Upper lobe of left lung (tissue), 6 donors: ENCODE measurements around the gene THRSP. TPM values are rescaled to one million over a fixed set of nuclear protein-coding genes. Genes with fewer than 3 reads are reported as not detected.
"Not testable (repeated sequence)": the region's sequence is repeated elsewhere in the genome, so short reads cannot be mapped to it uniquely, and the experiment has no call there.

Experiments
- ATAC-seq, 2 donors: fragments of 200-7000 bp; cut with Tn5 transposase; one replicate each; pipeline ENCODE4 v1.9.1; 2022; ENCODE audit warnings: mild to moderate bottlenecking in 2 of 2, moderate library complexity in 2 of 2; ENCODE audit not compliant: low FRiP score in 2 of 2
- DNase-seq, 2 donors: peaks; one replicate each; pipeline ENCODE4 v3.0.0-alpha.2; 2019 to 2020
- H3K27ac ChIP-seq, 4 donors: fragments of 200-600 bp; sonication (generic); one replicate each; pipeline ENCODE4 v1.5.1; 2016 to 2019
- H3K27me3 ChIP-seq, 4 donors: fragments of 200-600 bp; sonication (generic); one replicate each; pipeline ENCODE4 v1.5.1; 2017 to 2019
- H3K36me3 ChIP-seq, 4 donors: fragments of 200-600 bp; sonication (generic); one replicate each; pipeline ENCODE4 v1.5.1; 2016 to 2019
- H3K4me1 ChIP-seq, 4 donors: fragments of 200-600 bp; sonication (generic); one replicate each; pipeline ENCODE4 v1.5.1; 2018 to 2019
- H3K4me3 ChIP-seq, 4 donors: fragments of 200-600 bp; sonication (generic); one replicate each; pipeline ENCODE4 v1.5.1; 2017 to 2019; ENCODE audit warnings: mild to moderate bottlenecking in 2 of 4, moderate library complexity in 1 of 4
- H3K9me3 ChIP-seq, 4 donors: fragments of 200-600 bp; sonication (generic); one replicate each; pipeline ENCODE4 v1.5.1; 2018 to 2019
- EP300 ChIP-seq, 4 donors: sonication (generic); formaldehyde crosslinking; IDR thresholded peaks; one replicate each; pipeline ENCODE4 v1.5.1; 2017; ENCODE audit warnings: antibody characterized with exemption in 4 of 4, control low read depth in 2 of 4
- POLR2A ChIP-seq, 4 donors: fragments of 450-650 bp; IDR thresholded peaks; one replicate each; pipeline ENCODE4 v1.5.1; 2016 to 2017; ENCODE audit warnings: antibody characterized with exemption in 4 of 4, mild to moderate bottlenecking in 2 of 4
- POLR2AphosphoS5 ChIP-seq, 2 donors: sonication (generic); formaldehyde crosslinking; IDR thresholded peaks; one replicate each; pipeline ENCODE4 v1.5.1; 2017; ENCODE audit warnings: antibody characterized with exemption in 2 of 2
- WGBS, 2 donors: methylation state at CpG; one replicate each; pipeline ENCODE4 v1.1.5; 2017 to 2018; 5-methylcytosine and 5-hydroxymethylcytosine counted together
- total RNA-seq, 6 donors: library from RNA; depleted of rRNA in 4 of 6; stranded (reverse); fragments of >200 nt in 4 of 6; gene quantifications; one replicate each; pipeline versions ENCODE4 v1.1.0 to v1.2.1, GENCODE V29; 2016 to 2021
- TF ChIP-seq, protein P1 (sequence below), 6 experiments: fragments of 450-650 bp in 4 of 6; fragments of 200-600 bp in 2 of 6; sonication (generic) in 2 of 6; IDR thresholded peaks; one replicate each; pipeline ENCODE4 v1.5.1; 2016 to 2019; ENCODE audit warnings: antibody characterized with exemption in 6 of 6
- donor health status: DM: no; HTN: no; CAD: no; lungs with moderate emphysema.
- donor health status: DM: no; HTN: yes; CAD: no; lungs with severe emphysema.

Gene THRSP
- total RNA-seq, 6 donors from 2014 or later = 0.17 TPM; not detected in 5

DNA sequence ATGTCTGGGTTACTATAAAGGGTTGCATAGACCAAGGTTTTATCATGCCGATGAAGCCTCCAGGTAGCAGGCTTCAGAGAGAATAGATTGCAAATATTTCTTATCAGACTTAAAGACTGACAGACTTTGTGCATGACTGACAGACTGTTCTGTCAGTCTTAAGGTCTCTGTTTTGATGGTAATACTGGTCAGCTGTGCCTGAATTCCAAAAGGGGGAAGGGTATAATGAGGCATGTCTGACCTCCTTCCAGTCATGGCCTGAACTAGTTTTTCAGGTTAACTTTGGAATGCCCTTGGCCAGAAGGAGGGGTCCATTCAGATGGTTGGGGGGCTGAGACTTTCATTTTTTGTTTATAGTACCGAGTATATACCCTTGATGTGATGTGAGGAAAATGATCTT is 35.9 kb upstream of the THRSP start:
- no peak for ATAC-seq
- Histone ChIP-seq H3K4me3 (no peak overlapping the region), H3K27me3 (no peaks in the 10 kb centered on the region), H3K36me3 (no peaks in the 10 kb centered on the region), H3K9me3 (no peaks in the 10 kb centered on the region), H3K4me1 (peaks cover 10 to 35% (median 20%) of the 10 kb centered on the region in 4 donors), H3K27ac (no peak overlapping the region)
- no peak for DNase-seq
- TF ChIP-seq EP300 (IDR thresholded peaks at IDR 0.05) (no peak), POLR2A (IDR thresholded peaks at IDR 0.05) (no peak), POLR2AphosphoS5 (IDR thresholded peaks at IDR 0.05) (no peak)
- TF ChIP-seq, protein P1, sequence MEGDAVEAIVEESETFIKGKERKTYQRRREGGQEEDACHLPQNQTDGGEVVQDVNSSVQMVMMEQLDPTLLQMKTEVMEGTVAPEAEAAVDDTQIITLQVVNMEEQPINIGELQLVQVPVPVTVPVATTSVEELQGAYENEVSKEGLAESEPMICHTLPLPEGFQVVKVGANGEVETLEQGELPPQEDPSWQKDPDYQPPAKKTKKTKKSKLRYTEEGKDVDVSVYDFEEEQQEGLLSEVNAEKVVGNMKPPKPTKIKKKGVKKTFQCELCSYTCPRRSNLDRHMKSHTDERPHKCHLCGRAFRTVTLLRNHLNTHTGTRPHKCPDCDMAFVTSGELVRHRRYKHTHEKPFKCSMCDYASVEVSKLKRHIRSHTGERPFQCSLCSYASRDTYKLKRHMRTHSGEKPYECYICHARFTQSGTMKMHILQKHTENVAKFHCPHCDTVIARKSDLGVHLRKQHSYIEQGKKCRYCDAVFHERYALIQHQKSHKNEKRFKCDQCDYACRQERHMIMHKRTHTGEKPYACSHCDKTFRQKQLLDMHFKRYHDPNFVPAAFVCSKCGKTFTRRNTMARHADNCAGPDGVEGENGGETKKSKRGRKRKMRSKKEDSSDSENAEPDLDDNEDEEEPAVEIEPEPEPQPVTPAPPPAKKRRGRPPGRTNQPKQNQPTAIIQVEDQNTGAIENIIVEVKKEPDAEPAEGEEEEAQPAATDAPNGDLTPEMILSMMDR (IDR thresholded peaks at IDR 0.05) = no peak
- WGBS, 2 donors = 82 to 88% methylated on average over 2 of the region's 2 CpGs

DNA sequence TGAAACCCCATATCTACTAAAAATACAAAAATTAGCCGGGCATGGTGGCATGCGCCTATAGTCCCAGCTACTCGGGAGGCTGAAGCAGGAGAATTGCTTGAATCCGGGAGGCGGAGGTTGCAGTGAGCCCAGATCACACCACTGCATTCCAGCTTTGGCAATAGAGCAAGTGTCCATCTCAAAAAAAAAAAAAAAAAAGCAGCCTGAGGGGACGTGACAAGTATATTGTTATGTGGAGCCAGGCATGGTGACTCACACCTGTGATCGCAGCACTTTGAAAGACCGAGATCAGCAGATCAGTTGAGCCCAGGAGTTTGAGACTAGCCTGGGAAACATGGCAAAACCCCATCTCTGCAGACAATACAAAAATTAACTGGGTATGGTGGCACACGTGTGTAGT is 35.2 kb upstream of the THRSP start:
- not testable (repeated sequence) for H3K27me3 ChIP-seq, ATAC-seq, H3K27ac ChIP-seq, H3K36me3 ChIP-seq, H3K9me3 ChIP-seq, H3K4me3 ChIP-seq, DNase-seq
- WGBS, 2 donors = 87 to 89% methylated on average over 9 of the region's 9 CpGs
- H3K4me1 ChIP-seq = peaks cover 10 to 30% (median 17%) of the 10 kb centered on the region in 4 donors

DNA sequence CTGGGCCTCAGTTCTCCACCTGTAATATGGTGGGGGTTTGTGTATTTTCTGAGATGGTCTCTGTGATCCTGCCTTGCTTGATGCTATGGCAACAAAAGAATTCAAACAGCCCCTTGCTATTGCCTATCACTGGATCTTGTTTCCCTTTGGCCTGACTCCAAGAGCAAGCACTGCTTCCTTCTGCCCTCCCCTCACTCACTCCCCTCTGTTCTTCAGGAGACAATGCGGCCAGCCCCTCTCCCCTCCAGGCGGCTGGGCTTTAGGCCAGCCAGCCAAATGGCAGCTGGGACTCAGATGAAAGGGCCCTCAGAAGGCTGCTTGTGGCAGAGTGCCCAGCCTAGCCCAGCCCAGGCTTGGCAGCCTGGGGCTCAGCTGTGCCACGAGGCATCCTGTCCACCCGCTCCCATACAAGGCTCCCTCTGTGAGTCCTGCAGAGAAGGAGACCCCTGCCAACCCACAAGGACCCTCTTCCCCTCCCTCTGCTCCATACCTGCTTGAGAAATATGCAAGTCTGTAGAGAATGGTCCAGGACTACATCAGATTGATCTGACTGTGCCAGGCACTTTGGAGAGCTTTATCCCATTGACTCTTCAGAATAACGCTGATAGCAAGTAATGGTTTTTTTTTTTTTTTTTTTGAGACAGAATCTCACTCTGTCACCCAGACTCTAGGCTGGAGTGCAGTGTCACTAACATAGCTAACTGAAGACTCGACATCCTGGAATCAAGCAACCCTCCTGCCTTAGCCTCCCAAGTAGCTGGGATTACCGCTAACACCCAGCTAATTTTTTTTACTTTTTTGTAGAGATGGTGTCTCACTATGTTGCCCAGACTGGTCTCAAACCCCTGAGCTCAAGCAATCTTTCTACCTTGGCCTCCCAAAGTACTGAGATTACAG is 33.0 kb upstream of the THRSP start:
- H3K36me3 ChIP-seq = no peaks in the 10 kb centered on the region
- H3K4me3 ChIP-seq = no peak overlapping the region
- peak; percentile 76 to 80 for DNase-seq
- H3K27me3 ChIP-seq = no peaks in the 10 kb centered on the region
- ATAC-seq = peak; percentile 49 to 88
- peaks cover 10 to 26% (median 15%) of the 10 kb centered on the region in 4 donors for H3K4me1 ChIP-seq
- peak overlapping the region in 1 of 4 donors; percentile 42 for H3K27ac ChIP-seq
- 21 to 40% methylated on average over 5 to 7 of the region's 7 CpGs for WGBS, 2 donors
- TF ChIP-seq POLR2AphosphoS5 (IDR thresholded peaks at IDR 0.05) (no peak), POLR2A (IDR thresholded peaks at IDR 0.05) (no peak), EP300 (IDR thresholded peaks at IDR 0.05) (no peak)
- TF ChIP-seq, protein P1 (IDR thresholded peaks at IDR 0.05) = no peak
- no peaks in the 10 kb centered on the region for H3K9me3 ChIP-seq

DNA sequence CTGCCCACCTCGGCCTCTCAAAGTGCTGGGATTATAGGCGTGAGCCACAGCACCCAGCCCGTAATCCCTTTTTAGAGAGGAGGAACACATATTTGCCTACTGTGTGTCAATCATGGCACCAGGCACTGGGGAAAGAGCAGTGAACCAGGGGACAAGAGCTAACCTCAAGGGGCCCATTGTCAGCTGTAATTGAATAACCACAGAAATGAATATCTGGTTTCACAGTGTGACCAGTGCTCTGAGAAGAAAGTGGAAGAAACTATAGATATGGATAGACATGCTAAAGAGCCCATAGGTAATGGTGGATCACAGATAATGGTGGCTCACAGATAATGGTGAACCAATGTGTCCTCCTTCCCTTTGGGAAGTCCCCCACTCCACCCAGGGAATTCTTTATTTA is 32.0 kb upstream of the THRSP start:
- no peak overlapping the region for H3K27ac ChIP-seq
- no peaks in the 10 kb centered on the region for H3K36me3 ChIP-seq
- no peak overlapping the region for H3K4me3 ChIP-seq
- no peaks in the 10 kb centered on the region for H3K9me3 ChIP-seq
- ATAC-seq = no peak
- WGBS, 2 donors = 87 to 91% methylated on average over 3 of the region's 3 CpGs
- H3K4me1 ChIP-seq = peaks cover 10 to 29% (median 15%) of the 10 kb centered on the region in 4 donors
- TF ChIP-seq POLR2AphosphoS5 (IDR thresholded peaks at IDR 0.05) (no peak), EP300 (IDR thresholded peaks at IDR 0.05) (no peak), POLR2A (IDR thresholded peaks at IDR 0.05) (no peak)
- TF ChIP-seq, protein P1 (IDR thresholded peaks at IDR 0.05) = no peak
- no peaks in the 10 kb centered on the region for H3K27me3 ChIP-seq
- no peak for DNase-seq

DNA sequence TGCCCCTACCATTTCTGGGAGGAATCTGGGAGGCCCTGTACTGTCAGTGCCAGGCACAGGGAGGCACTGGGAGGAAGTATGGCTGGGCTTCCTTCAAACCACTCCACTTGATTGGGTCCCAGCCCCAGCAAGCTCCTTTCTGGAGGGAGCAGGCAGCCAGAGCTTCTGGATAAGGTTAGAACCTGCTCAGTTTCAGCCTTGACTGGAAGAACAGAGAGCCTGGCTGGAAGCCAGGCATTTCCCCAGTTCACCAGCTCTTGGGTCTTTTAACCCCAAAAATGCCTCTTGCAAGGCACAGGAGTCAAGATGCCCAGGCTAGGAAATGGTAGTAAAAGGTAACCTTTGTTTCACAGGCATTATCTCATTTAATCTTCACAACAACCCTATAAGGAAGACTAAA is 31.6 kb upstream of the THRSP start:
- Histone ChIP-seq H3K27ac (no peak overlapping the region), H3K36me3 (no peaks in the 10 kb centered on the region), H3K27me3 (no peaks in the 10 kb centered on the region), H3K4me1 (peaks cover 10 to 29% (median 15%) of the 10 kb centered on the region in 4 donors), H3K4me3 (no peak overlapping the region), H3K9me3 (no peaks in the 10 kb centered on the region)
- DNase-seq = no peak
- no peak for ATAC-seq
- TF ChIP-seq POLR2AphosphoS5 (IDR thresholded peaks at IDR 0.05) = no peak
- TF ChIP-seq, protein P1 (IDR thresholded peaks at IDR 0.05) = no peak
- no peak for TF ChIP-seq POLR2A (IDR thresholded peaks at IDR 0.05)
- no peak for TF ChIP-seq EP300 (IDR thresholded peaks at IDR 0.05)
